ENCODE measurements around the gene FEM1B.
"Not testable (repeated sequence)": the region's sequence is repeated elsewhere in the genome, so short reads cannot be mapped to it uniquely, and the experiment has no call there.

FEM1B gene

GRCh38 chr15:68277603-68278344, at the start of gene FEM1B:
FEM1B (plus strand) TSS chr15:68277745; CDS start chr15:68278418, 673 bp downstream.
- DNase-seq, result peak; percentile 85

- DNase-seq, result no peak
These were observed 49.2 kb upstream of the FEM1B start for GRCh38 chr15:68228143-68228970.

GRCh38 chr15:68228971-68229385, 48.6 kb upstream of the FEM1B start:
- no peak for DNase-seq

DNA sequence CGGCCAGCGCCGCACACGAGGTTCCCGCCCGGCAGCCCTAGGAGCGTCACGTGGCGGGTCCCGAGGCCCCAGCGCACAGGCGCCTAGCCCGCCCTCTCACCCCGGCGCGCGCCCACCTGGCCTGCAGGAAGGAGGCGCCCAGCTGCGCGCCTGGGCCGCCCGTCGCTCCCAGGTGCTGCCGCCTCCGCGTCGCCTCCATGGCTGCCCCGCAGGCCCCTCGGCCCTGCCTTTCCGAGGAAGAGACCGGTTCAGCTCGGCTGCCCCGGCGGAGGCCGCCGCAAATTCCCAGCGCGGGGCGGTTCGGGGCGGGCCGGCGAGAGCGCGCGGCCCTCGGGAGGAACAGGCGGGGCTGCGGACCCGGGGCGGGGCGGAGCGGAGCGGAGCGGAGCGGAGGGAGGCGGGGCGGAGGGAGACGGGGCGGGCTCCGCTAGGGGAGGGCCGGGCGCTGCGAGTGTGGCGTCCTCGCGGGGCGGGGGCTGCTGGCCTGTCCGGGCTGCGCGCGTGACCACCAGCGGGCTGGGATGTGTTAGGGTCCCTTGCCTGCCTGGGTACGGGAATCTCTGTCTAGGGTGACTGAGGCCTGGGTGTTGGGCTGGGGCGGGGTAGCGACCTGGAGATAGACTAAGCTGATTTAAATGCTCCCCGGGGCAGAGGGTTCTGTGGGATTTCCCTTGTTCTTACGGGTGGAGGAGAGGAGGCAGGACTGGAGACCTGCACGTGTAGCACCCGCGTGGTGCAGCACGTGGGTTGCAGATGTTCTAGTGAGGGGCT, 48.0 kb upstream of the FEM1B start, which contains the start of gene CLN6:
TSS of gene CLN6 (minus strand) at position 343 of the 771 bp plus-strand sequence. CDS start at position 199, 144 bp downstream.
- DNase-seq, result peak; percentile 70

- no peak for DNase-seq
These were observed 47.1 kb upstream of the FEM1B start for GRCh38 chr15:68230157-68231100.

GRCh38 chr15:68231102-68231818, 46.3 kb upstream of the FEM1B start:
- DNase-seq, result no peak

GRCh38 chr15:68232449-68232848, 45.1 kb upstream of the FEM1B start:
- DNase-seq, result no peak

DNA sequence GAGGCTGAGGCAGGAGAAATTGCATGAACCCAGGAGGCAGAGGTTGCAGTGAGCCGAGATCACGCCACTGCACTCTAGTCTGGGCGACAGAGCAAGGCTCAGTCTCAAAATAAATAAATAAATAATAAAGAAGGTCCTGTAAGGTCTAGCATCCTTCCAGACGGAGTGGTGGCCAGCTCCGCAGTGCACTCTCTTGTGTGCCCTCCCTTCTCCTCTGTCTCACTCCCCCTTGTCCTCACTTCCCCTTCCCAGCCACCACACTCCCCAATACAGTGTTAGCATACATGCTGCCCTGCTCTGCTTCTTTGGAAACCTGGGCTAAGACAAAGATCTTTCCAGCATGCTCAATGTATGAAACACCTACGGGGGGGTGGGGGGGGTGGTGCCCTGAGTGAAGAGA, 44.6 kb upstream of the FEM1B start:
- DNase-seq, result no peak

- DNase-seq, result no peak
These were observed 43.5 kb upstream of the FEM1B start for GRCh38 chr15:68234060-68234459.

DNA sequence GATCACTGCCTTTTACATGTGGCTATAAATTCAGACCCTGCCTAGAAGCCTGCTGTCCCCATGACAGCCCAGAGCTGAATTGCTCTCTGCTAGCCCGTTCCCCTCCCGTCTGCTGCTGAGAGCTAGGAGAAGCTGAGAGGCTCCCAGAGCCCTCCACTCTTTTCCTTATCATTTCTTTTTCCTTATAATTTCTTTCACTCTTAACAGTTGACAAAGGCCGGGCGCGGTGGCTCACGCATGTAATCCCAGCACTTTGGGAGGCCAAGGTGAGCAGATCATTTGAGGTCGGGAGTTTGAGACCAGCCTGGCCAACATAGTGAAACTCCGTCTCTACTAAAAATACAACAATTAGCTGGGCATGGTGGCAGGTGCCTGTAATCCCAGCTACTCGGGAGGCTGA, 43.0 kb upstream of the FEM1B start:
- DNase-seq, result not testable (repeated sequence)

GRCh38 chr15:68235022-68235421, 42.5 kb upstream of the FEM1B start:
- DNase-seq, result no peak

DNA sequence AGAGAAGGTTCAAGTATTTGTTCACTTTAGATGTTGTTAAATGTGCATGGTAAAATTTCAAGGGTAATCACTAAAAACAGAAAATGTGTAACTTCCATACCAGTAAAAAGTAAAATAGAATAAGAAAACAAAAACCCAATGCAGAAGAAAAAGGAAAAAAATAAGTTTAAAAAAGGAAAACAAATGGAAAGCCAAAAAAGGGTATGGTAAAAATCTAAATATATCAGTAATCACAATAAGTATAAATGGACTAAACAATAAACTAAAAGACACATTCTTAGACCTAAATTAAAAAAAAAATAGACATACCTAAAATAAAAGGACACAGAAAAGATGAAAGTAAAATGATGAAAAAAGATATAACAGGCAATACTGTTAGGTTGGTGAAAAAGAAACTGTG, 38.5 kb upstream of the FEM1B start:
- no peak for DNase-seq

DNA sequence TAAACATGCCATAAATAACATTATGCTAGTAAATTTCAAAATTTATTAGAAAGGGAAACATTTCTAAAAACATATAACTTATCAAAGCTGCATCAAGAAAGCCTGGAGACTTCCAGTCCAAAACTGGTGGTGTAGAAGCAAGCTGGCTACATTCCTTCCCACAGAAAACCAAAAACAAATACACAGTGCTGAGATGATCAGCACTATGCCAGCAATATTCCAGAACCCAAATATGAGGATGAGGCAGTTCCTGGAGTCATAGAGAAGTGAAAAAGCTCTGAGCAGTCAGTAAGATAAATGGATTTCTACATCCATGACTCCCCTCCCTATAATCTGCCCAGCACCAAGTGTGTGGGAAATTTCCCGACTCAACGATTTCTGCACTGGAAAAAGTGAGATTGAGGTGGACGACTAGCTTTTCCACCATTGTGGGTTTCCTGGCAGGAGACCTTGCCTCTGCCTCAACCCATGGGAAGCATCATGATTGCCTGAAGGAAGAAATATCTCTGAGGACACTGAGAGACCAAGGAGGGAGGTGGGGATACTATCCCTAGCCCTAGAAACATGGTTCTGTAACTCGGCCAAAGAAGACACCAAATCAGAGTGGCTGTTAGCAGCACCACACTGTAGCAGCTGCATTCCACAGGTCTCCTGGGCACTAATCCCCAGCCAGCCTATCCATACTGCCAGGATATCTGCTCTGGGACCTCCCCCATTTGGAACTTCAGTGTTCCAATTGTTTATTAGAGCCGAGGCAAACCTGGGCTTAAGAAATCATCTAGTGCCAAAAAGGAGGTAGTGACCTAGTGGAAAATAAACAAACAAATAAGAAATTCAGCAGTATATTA, 36.2 kb upstream of the FEM1B start:
- DNase-seq, result no peak

GRCh38 chr15:68244235-68244634, 33.3 kb upstream of the FEM1B start:
- no peak for DNase-seq

GRCh38 chr15:68249058-68249713, 28.4 kb upstream of the FEM1B start:
- DNase-seq, result no peak

DNA sequence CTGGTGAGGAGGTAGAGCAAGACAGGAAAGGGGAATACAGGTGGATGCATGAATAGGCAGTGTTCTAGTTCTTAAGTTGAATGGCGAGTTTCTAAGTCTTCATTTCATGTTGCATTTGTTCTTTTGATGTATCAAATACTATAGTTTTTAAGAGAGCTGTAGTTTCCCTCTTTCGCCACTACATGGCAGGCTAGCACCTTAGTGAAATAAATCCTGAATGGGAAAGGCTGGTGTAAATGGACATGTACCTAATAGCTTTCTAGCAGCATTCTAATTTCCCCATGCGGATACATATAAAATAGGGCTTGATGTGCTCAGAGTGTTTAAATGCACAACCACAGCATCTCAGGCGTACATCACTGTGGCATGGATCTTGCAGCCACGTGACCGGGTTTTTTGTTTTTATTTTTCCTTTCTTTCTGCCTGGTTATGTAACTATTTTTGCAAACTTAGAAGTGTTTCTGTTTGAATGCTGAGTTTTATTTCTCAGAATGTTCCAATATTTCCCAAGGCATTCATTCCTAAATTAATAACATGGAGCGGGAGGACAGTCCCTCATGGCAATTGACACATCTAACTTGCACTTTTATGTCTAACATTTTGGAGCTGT, 24.5 kb upstream of the FEM1B start:
- peak; percentile 21 for DNase-seq

- DNase-seq, result peak; percentile 57
These were observed 20.7 kb upstream of the FEM1B start for GRCh38 chr15:68256675-68257450.

DNA sequence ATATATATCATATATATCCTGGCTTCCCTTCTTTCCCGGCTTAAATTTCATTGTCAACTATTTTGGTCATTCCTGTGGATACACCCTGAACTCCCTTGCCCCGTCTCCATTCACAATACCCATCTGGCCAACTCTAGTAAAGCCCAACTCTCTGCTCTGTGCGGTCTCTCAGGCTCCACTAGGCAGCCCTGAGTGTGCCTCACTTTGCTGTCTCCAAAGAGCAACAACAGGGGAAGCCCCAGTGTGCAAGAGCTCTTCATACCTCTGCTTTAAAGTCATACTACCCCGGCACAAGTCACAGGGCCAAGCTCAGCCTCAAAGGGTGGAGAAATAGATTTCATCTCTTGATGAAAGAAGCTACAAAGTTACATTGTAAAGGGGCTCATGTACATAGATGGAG, 18.9 kb upstream of the FEM1B start:
- peak; percentile 8 for DNase-seq

DNA sequence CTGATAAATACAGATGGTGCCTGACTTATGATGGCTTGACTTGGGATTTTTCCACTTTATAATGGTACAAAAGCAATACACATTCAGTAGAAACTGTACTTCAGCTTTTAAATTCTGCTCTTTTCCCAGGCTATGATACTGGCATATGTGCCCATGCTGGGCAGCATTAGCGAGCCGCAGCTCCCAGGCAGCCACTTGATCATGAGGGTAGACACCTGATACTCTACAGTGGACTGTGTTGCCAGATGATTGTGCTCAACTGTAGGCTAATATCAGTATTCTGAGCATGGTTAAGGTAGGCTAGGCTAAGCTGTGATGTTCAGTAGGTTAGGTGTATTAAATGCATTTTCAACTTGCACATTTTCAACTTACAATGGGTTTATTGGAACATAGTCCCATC, 17.7 kb upstream of the FEM1B start:
- no peak for DNase-seq

Data from activated CD4-positive, alpha-beta T cell treated with anti-CD3 and anti-CD28 coated beads, Interleukin-2, amount 50 U/mL, for 1 hour (primary cell).